GM19035 (cell line): ENCODE measurements around the gene EPSTI1.
"Not testable (repeated sequence)": the region's sequence is repeated elsewhere in the genome, so short reads cannot be mapped to it uniquely, and the experiment has no call there.

Experiments used
- ATAC-seq: cut with Tn5 transposase; IDR thresholded peaks from one replicate; pipeline ENCODE4 v1.9.1; 2021; ENCODE audit not compliant: unreplicated experiment

EPSTI1 gene

DNA sequence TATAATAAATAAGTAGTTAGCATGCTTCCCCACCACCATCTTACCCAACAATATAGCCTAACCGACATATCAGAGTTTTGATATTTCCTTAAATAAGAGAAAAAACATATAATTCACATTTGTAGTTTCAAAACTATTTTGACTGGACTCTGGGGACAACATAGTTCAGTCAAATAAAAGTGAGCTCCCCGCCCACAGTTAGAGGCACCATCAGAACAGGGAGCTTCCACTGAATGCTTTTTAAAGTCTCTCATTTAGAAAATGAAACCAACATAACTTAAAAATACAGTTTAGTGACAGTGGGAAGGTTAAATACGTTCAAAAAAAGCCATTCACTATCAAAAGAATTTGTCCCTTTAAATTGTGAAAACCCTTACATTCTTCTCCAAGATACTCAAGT lies 92.8 kb downstream of the EPSTI1 start:
- ATAC-seq: no peak

DNA sequence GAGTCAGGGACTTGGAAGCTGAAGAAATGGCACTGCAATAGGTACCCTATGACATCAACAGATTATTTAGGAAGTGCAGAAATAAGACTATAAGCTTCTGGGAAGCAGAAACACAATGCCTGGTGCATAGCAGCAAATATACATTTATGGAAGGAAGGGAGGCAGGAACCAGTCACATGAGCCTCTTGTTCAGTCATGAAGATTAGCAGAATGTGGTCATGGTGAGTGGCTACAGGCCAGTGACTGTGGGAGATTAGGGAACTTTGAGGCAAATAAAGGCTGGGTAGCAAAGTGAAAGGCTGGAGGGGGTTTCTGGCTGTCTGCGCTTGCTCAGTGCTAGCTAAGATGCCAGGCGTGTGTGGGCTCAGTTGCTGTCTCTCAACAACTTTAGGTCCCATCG lies 96.3 kb downstream of the EPSTI1 start:
- ATAC-seq: no peak

- no peak for ATAC-seq
Observed at GRCh38 chr13:42894765-42895243, 97.2 kb downstream of the EPSTI1 start.

DNA sequence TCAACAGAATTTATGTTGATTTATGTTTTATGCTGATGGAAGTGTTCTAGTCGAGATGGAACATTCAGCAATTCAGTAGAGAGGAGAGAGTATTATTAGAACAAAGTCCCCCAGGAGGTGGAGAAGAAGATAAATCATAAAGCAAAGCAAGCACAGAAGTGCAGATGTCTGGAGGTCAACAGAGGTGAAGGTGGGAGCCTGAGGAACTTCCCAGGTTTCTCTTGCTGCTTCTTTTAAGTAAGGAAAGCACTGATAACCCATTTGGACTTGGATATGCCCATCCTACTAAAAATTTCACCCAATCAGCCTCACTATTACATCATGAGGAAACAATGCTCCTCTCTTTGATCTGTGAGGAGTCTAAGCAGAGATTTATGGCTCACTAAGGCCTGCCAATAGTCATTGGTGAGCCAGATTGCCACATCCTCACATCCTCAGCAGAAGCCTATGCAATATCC lies 98.8 kb downstream of the EPSTI1 start:
- no peak for ATAC-seq

- ATAC-seq: no peak
Observed at GRCh38 chr13:42892760-42893159, 99.3 kb downstream of the EPSTI1 start.

DNA sequence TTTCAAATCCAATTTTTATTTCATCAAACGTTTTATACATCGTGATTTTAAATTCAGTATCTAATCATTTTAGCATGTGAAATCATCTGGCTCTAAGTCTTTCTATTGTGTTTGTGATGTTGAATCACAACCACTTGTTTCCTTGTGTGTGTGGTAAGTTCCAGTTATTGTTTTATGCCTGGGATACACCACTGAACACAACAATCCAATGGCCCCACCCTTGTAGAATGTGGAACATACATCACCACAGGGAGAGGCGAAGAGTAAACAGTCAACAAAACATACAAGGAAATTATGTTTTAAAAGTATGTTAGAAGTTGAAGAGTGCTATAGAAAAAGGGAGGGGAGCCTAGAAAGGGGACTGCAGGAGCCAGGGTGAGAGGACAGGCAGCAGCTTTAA lies 100.5 kb downstream of the EPSTI1 start:
- no peak for ATAC-seq

- ATAC-seq: no peak
Observed at GRCh38 chr13:42885325-42885724, 106.7 kb downstream of the EPSTI1 start.

- ATAC-seq: no peak
Observed at GRCh38 chr13:42883771-42884467, 108.1 kb downstream of the EPSTI1 start.

DNA sequence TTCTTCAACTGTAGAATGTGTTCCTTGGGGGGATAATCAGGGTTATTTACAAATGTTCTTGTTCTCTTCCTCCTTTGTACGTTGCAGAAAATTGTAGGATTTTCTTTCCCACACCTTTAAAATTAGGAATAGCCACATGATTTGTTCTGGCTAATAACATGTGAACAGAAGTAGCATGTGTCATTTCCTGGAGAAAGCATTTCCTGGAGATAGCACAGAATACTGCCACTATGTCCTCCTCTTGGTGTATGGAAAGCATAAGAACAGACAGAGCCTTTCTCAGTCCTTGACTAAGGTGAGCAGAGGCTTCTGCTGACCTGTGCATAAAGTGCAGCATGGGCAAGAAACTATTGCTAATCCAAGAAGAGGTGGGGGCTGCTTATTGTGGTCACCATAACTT lies 108.9 kb downstream of the EPSTI1 start:
- no peak for ATAC-seq

DNA sequence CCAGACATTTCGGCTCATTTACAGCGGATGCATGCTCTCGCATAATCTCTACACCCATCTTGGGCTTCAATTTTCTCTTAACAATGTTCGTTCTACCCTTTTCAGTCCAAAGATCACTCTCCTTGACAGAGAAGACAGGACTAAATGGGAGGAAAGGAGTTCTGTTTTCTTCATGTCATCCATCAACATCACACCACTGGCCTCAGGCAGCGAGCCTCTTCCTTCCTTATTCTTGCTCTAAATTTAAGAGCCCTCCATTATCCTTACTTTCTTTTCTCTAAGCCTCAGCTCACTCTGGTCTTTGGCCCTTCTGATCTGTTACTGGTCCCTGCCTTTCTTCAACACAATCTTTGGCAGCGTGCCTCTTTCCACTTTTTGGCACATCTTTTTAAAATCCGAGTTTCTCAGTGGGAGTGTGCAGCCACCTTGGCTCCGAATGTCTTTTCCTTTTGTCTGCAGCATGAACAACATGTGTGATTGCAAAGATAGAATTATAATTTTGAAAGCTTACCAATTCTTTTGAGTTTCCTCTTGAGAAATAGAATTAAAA lies 111.9 kb downstream of the EPSTI1 start:
- ATAC-seq: no peak

- no peak for ATAC-seq
Observed at GRCh38 chr13:42878721-42879120, 113.3 kb downstream of the EPSTI1 start.

- no peak for ATAC-seq
Observed at GRCh38 chr13:42876887-42877545, 115.0 kb downstream of the EPSTI1 start.

GRCh38 chr13:42876270-42876714 lies 115.7 kb downstream of the EPSTI1 start:
- peak; percentile 99 for ATAC-seq

DNA sequence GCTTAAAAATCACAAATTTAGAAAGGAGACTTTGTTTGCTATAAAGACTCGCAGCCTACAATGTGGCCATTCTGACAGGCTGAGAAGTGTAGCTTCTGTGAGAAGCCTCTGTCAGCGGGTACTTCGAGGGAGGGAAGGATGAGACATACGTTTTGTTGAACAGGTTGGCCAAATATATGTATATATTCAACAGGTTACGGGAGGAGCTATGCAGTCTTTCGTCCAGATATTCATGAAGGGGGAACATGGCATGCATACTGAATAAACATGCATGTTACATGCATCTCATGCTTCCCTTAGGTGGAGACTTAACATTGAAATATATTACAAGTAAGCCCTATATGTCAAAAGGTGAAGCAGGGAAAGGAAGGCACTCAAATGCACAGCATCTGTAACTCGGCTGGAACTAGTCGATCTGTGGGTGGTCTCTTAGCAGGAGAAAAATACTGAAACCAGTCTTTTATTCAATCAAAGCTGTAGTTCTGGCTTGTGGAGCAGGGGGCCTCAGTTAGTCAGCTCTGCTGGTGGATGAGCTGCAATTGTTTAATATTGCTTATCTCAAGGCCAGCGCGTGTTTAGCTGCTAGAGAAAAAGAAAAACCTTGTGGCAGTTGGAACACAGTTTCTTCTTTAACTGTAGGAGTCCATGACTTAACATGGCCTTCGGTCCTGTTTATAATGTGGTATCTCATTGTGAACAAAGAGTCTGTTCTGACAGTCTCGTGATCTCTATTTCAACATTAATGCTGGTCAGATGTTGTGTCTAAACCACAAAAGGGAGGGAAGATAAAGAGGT lies 116.4 kb downstream of the EPSTI1 start:
- peak; percentile 19 for ATAC-seq

- no peak for ATAC-seq
Observed at GRCh38 chr13:42874221-42874620, 117.8 kb downstream of the EPSTI1 start.

DNA sequence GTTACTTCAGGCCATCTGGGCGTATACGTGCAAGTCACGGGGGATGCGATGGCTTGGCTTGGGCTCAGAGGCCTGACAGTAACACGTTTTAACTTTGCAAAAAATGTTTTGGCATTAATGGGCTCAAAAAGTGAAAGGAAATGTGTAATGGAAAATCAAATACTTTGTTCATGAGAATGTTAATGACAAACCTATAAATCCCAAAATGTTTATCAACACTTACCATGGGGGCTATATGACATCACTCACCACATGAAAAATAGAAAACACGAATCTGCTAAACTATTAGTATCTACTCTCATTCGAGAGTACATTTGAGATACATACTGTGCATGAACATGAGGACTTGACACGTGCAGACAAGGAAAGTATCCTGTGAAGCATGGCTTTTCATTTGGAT lies 119.0 kb downstream of the EPSTI1 start:
- no peak for ATAC-seq

- ATAC-seq: no peak
Observed at GRCh38 chr13:42867232-42867631, 124.8 kb downstream of the EPSTI1 start.

- ATAC-seq: no peak
Observed at GRCh38 chr13:42865768-42866102, 126.3 kb downstream of the EPSTI1 start.

GRCh38 chr13:42864952-42865767 lies 126.9 kb downstream of the EPSTI1 start:
- ATAC-seq: no peak

- not testable (repeated sequence) for ATAC-seq
Observed at GRCh38 chr13:42862370-42862769, 129.7 kb downstream of the EPSTI1 start.

DNA sequence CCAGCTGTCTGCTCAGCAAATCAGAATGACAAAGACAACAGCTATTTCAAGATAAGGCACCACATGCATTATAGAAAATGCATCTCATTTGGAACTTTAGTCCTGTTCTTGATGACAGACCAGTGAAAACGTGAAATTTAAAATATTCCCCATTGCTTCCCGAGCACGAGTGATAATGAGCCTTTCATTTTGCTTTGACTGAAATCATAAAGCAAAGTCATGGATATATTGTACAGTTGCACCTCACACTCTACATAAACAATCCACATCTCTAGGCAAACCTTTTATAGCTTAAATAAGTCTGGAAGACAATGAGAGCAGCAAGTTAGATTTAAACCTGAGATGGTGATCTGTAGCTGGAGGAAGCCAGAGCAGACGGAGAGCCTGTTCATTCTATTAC lies 131.6 kb downstream of the EPSTI1 start:
- no peak for ATAC-seq
